Measurements from ENCODE around the gene PTCHD1. TPM values are rescaled to one million over a fixed set of nuclear protein-coding genes. Genes with fewer than 3 reads are reported as not detected.

The PTCHD1 gene
- total and polyA plus RNA-seq, 2 of the 13 experiments (the other 11 are each of a cell fraction or from before 2014, with no cell fraction given), result not detected

GRCh38 chrX:23287191-23287725, 47.4 kb upstream of the PTCHD1 start:
- H3K4me3 ChIP-seq (replicated peaks in 1 of 3; ENCODE audit: insufficient read depth in 1 of 3, low read depth in 2 of 3, low read length in 3 of 3), result no peak overlapping the region
- ChIA-PET CTCF (ENCODE audit: low intra/inter-chr PET ratio, low total read pairs) (no interaction called here), POLR2A (no interaction called here)
- in situ Hi-C loops (cut with HindIII; ENCODE audit: extremely low pct_ligation_motif_present, low pct_unique_long_range_greater_than_20kb) (no loop called here), intact Hi-C loops (cut with micrococcal nuclease; ENCODE audit: unreplicated experiment) (no loop called here)
- no peaks in the 10 kb centered on the region for H3K36me3 ChIP-seq (replicated peaks in 1 of 2; ENCODE audit: control insufficient read depth in 1 of 2, insufficient read depth in 2 of 2, low read length in 2 of 2)
- no TSS peak for BruUV-seq (replicated peaks)
- no peaks in the 10 kb centered on the region for H3K79me2 ChIP-seq (ENCODE audit: insufficient read depth, low read length)
- no peak overlapping the region for H2AFZ ChIP-seq (ENCODE audit: low read length)
- no peak for FAIRE-seq
- no peak for ATAC-seq
- DNase-seq (ENCODE audit: low spot score), result no peak
- H3K27ac ChIP-seq (ENCODE audit: extremely low read length, insufficient read depth, low read length), result no peak overlapping the region
- H3K4me1 ChIP-seq (ENCODE audit: insufficient read depth, low read length), result no peaks in the 10 kb centered on the region
- 10% methylated on average over 2 of the region's 5 CpGs for WGBS (ENCODE audit: low lambda C conversion rate)
- H3K9me3 ChIP-seq (ENCODE audit: low read length), result no peaks in the 10 kb centered on the region
- H3K4me2 ChIP-seq (ENCODE audit: low read depth, low read length), result no peak overlapping the region
- no peaks in the 10 kb centered on the region for H3K27me3 ChIP-seq (ENCODE audit: control insufficient read depth in 1 of 2, insufficient read depth in 2 of 2, low read length in 2 of 2)
- no peaks in the 10 kb centered on the region for H4K20me1 ChIP-seq (ENCODE audit: insufficient read depth, low read length)
- no peak overlapping the region for H3K9ac ChIP-seq (ENCODE audit: insufficient read depth, low read depth, low read length)
- no peak for TF ChIP-seq RFX3 (CRISPR knock-in tag; IDR thresholded peaks at IDR 0.05)
- TF ChIP-seq ZNF567 (CRISPR knock-in tag; IDR thresholded peaks at IDR 0.05; ENCODE audit: borderline replicate concordance), result no peak
- TF ChIP-seq PTBP1 (IDR thresholded peaks at IDR 0.05; ENCODE audit: low read depth, low read length, poor library complexity, severe bottlenecking), result no peak
- no peak for TF ChIP-seq ZNF260 (CRISPR knock-in tag; IDR thresholded peaks at IDR 0.05; ENCODE audit: borderline replicate concordance, low read depth)
- TF ChIP-seq ZNF503 (CRISPR knock-in tag; IDR thresholded peaks at IDR 0.05), result no peak
- TF ChIP-seq KAT7 (CRISPR knock-in tag; IDR thresholded peaks at IDR 0.05; ENCODE audit: borderline replicate concordance), result no peak
- no peak for TF ChIP-seq GLMP (CRISPR knock-in tag; IDR thresholded peaks at IDR 0.05; ENCODE audit: borderline replicate concordance)
- no peak for TF ChIP-seq MEIS1 (CRISPR knock-in tag; IDR thresholded peaks at IDR 0.05; ENCODE audit: borderline replicate concordance)
- no peak for TF ChIP-seq ZNF891 (CRISPR knock-in tag; IDR thresholded peaks at IDR 0.05)
- TF ChIP-seq ZSCAN21 (CRISPR knock-in tag; IDR thresholded peaks at IDR 0.05; ENCODE audit: borderline replicate concordance), result no peak
- no peak for TF ChIP-seq TP53 (CRISPR knock-in tag; conservative IDR thresholded peaks at IDR 0.05)
- TF ChIP-seq KLF13 (CRISPR knock-in tag; IDR thresholded peaks at IDR 0.05), result no peak
- TF ChIP-seq CTCF (CRISPR knock-in tag; IDR thresholded peaks at IDR 0.05), result no peak
- no peak for TF ChIP-seq AHR (CRISPR knock-in tag; IDR thresholded peaks at IDR 0.05)
- TF ChIP-seq GMEB2 (CRISPR knock-in tag; IDR thresholded peaks at IDR 0.05; ENCODE audit: low read depth), result no peak
- no peak for TF ChIP-seq EHMT2 (IDR thresholded peaks at IDR 0.05; ENCODE audit: borderline replicate concordance, low read depth, low read length)
